CD4-positive, alpha-beta memory T cell (primary cell): ENCODE data around the gene GRPEL1. TPM values are rescaled to one million over a fixed set of nuclear protein-coding genes. Genes with fewer than 3 reads are reported as not detected.
"Not testable (repeated sequence)": the region's sequence is repeated elsewhere in the genome, so short reads cannot be mapped to it uniquely, and the experiment has no call there.

ENCODE experiments used
- CTCF ChIA-PET: fragments of 350-600 bp; sonication (Branson Sonifier 250); formaldehyde crosslinking; loops from one replicate; lab custom pipeline; 2021; ENCODE audit warnings: inconsistent platforms; ENCODE audit not compliant: partially characterized antibody; lab: Charles Lee
- POLR2A ChIA-PET: fragments of 350-600 bp; sonication (Branson Sonifier 250); formaldehyde crosslinking; loops from one replicate; lab custom pipeline; 2021; ENCODE audit not compliant: partially characterized antibody; lab: Charles Lee
- DNase-seq, 5 donors: peaks; one replicate each; pipeline versions ENCODE4 v3.0.0 to v3.0.0-alpha.2; 2020 to 2022; ENCODE audit warnings: mixed read lengths in 1 of 5
- H3K27ac ChIP-seq: one replicate; pipeline ENCODE4 v1.7.0; 2013; ENCODE audit warnings: low read depth, low read length
- H3K27me3 ChIP-seq: 2 replicates; pipeline ENCODE4 v1.7.0; 2013; ENCODE audit warnings: mild to moderate bottlenecking, low read length, moderate library complexity; ENCODE audit not compliant: insufficient read depth
- H3K36me3 ChIP-seq: 2 replicates; pipeline ENCODE4 v1.7.0; 2013; ENCODE audit warnings: mild to moderate bottlenecking, low read length, moderate library complexity; ENCODE audit not compliant: insufficient read depth
- H3K4me1 ChIP-seq: 2 replicates; pipeline ENCODE4 v1.7.0; 2013; ENCODE audit warnings: mild to moderate bottlenecking, low read length, moderate library complexity; ENCODE audit not compliant: insufficient read depth
- H3K4me3 ChIP-seq, 2 donors: one replicate each; pipeline ENCODE4 v1.7.0; 2013; ENCODE audit warnings: low read length in 2 of 2, mild to moderate bottlenecking in 1 of 2
- H3K9me3 ChIP-seq, 2 donors: one replicate each; pipeline ENCODE4 v1.7.0; 2013; ENCODE audit warnings: low read length in 2 of 2, control low read depth in 1 of 2; ENCODE audit not compliant: control insufficient read depth in 1 of 2
- H3K27ac Mint-ChIP-seq, 7 donors: one replicate each; pipeline ENCODE4 v1.8.0; 2020 to 2021; ENCODE audit warnings: mixed read lengths in 7 of 7, mild to moderate bottlenecking in 6 of 7, inconsistent platforms in 3 of 7, moderate library complexity in 3 of 7
- H3K27me3 Mint-ChIP-seq, 2 donors: one replicate each; pipeline ENCODE4 v1.8.0; 2020 to 2021; ENCODE audit warnings: mixed read lengths in 2 of 2
- H3K36me3 Mint-ChIP-seq, 2 donors: one replicate each; pipeline ENCODE4 v1.8.0; 2020 to 2021; ENCODE audit warnings: mixed read lengths in 2 of 2, inconsistent platforms in 1 of 2, mild to moderate bottlenecking in 1 of 2
- H3K4me1 Mint-ChIP-seq, 4 donors: one replicate each; pipeline ENCODE4 v1.8.0; 2020 to 2021; ENCODE audit warnings: mixed read lengths in 4 of 4, mild to moderate bottlenecking in 1 of 4
- H3K4me3 Mint-ChIP-seq, 8 donors: one replicate each; pipeline ENCODE4 v1.8.0; 2020 to 2021; ENCODE audit warnings: mixed read lengths in 8 of 8, mild to moderate bottlenecking in 7 of 8, moderate library complexity in 6 of 8, inconsistent platforms in 3 of 8
- H3K9me3 Mint-ChIP-seq, 8 donors: one replicate each; pipeline ENCODE4 v1.8.0; 2020 to 2021; ENCODE audit warnings: mixed read lengths in 8 of 8, mild to moderate bottlenecking in 5 of 8, inconsistent platforms in 3 of 8, moderate library complexity in 1 of 8
- intact Hi-C: fragments of 100-400 bp; cut with micrococcal nuclease; formaldehyde crosslinking; loops from one replicate; pipeline ENCODE4 v1.15.1; 2023
- polyA plus RNA-seq, 2 donors: library from polyadenylated mRNA; unstranded; fragments of 300-500 nt; fragmentation: Illumina TruSeq; gene quantifications; one replicate each; pipeline ENCODE4 v1.2.3, GENCODE V29; 2021
- total RNA-seq, 2 experiments: library from RNA; stranded (reverse); gene quantifications; one replicate each; pipeline ENCODE4 v1.2.3, GENCODE V29; 2021

The GRPEL1 gene
- total and polyA plus RNA-seq, 4 experiments from 2014 or later, result 35.3 to 77.2 (median 46.9) TPM

DNA sequence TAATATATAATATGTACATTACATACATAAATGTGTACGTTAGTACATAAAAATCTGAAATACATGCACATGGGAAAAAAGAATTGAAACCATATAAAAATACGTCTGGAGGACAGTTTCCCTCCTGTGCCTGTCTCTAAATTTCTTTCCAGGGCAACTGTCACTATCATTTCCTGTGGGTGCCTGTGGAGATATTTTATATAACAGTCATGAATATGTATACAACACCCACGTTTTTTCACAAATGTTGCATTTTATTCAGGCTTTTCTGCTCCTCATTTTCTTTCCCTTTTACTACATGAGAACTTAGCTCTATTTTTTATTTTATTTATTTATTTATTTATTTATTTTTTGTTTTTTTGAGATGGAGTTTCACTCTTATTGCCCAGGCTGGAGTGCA is 24.2 kb upstream of the GRPEL1 start:
- Mint-ChIP-seq H3K27me3 (peaks cover 15 to 27% of the 10 kb centered on the region in 2 donors), H3K4me1 (no peaks in the 10 kb centered on the region), H3K36me3 (no peaks in the 10 kb centered on the region), H3K9me3 (peaks cover 0 to 4% (median 0%) of the 10 kb centered on the region in 8 donors), H3K4me3 (no peak overlapping the region), H3K27ac (no peak overlapping the region)
- no peak overlapping the region for H3K27ac ChIP-seq
- POLR2A ChIA-PET, result no interaction called here
- H3K4me1 ChIP-seq, result no peaks in the 10 kb centered on the region
- H3K4me3 ChIP-seq, result no peak overlapping the region
- H3K36me3 ChIP-seq, result no peaks in the 10 kb centered on the region
- intact Hi-C loops, result no loop called here
- no peak for DNase-seq
- H3K9me3 ChIP-seq, result no peaks in the 10 kb centered on the region
- CTCF ChIA-PET, result interaction anchor here (0.7 kb wide), 1 partner anchor 10 kb away, joined by 4 read pairs; no protein-coding TSS in a partner anchor
- no peaks in the 10 kb centered on the region for H3K27me3 ChIP-seq

DNA sequence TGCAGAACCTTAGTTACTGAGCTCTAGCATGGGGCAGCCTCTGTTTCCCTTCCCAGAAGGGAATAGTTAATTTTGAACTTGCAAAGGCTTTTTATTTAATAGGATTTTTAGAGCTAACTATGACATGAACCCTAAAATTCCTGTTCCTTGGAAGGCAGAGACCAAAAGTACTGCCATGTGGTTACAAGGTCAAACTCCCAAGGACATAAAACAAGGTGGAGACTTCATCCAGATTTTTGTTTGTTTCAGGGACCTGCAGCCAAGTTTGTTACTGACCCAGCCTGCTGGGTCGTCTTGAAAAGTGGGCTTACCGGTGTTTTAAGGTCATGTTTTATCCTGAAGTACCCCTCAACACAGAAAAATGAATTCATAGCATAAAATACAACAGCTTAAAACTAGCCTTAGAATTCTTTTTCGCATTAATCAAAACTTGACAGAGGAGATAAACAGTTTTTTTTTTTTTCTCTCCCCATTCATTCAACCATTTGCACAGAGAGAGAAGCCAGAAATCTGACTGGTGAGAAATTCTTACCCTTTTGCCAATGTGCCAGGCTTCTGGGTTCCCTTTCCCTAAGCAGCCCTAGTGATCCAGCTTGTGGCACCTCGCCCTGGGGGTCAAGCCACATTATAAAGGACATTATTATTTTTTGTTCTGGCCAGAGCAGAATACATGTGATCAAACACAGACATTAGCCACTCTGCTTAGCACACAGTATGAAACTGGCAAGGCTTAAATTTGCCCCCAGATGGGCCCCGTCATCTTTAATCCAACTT is 21.5 kb upstream of the GRPEL1 start:
- Mint-ChIP-seq H3K4me1 (no peaks in the 10 kb centered on the region), H3K27me3 (peaks cover 23 to 33% of the 10 kb centered on the region in 2 donors), H3K9me3 (peaks cover 0 to 9% (median 5%) of the 10 kb centered on the region in 8 donors), H3K27ac (no peak overlapping the region), H3K4me3 (no peak overlapping the region), H3K36me3 (no peaks in the 10 kb centered on the region)
- Histone ChIP-seq H3K27ac (no peak overlapping the region), H3K4me1 (no peaks in the 10 kb centered on the region), H3K36me3 (no peaks in the 10 kb centered on the region), H3K9me3 (no peaks in the 10 kb centered on the region), H3K4me3 (no peak overlapping the region), H3K27me3 (peaks cover 8% of the 10 kb centered on the region)
- POLR2A ChIA-PET, result no interaction called here
- CTCF ChIA-PET, result interaction anchor here (1.2 kb wide), 1 partner anchor 12 kb away, joined by 3 read pairs; no protein-coding TSS in a partner anchor
- no peak for DNase-seq
- intact Hi-C loops, result no loop called here

DNA sequence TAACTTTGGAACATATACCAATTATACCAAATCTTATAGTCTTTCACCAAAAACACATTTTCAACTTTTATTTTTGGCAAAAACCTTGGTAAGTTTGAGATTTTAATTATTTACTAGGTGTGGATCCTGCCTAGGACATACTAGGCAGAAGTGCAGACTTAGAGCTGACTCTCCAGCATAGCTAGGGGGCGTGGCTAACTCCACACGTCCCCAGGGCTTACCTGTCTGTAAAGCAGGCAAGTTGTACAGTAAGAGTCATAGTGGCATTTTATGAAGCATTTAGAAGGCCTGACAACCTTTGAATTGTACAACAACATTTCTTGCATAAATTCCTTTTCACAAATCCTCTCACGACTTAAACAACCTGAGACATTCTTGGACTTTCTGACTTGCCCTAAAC is 19.2 kb upstream of the GRPEL1 start:
- no peak for DNase-seq
- Histone ChIP-seq H3K27ac (no peak overlapping the region), H3K4me3 (no peak overlapping the region), H3K9me3 (no peaks in the 10 kb centered on the region), H3K36me3 (no peaks in the 10 kb centered on the region), H3K4me1 (no peaks in the 10 kb centered on the region), H3K27me3 (peaks cover 13% of the 10 kb centered on the region)
- Mint-ChIP-seq H3K36me3 (no peaks in the 10 kb centered on the region), H3K9me3 (peaks cover 0 to 9% (median 5%) of the 10 kb centered on the region in 8 donors), H3K27ac (no peak overlapping the region), H3K27me3 (peaks cover 30 to 40% of the 10 kb centered on the region in 2 donors), H3K4me1 (peaks cover 0 to 1% (median 0%) of the 10 kb centered on the region in 4 donors), H3K4me3 (no peak overlapping the region)
- ChIA-PET POLR2A (no interaction called here), CTCF (interaction anchor here (1.6 kb wide), 1 partner anchor 16 kb away, joined by 5 read pairs; no protein-coding TSS in a partner anchor)
- intact Hi-C loops, result no loop called here

DNA sequence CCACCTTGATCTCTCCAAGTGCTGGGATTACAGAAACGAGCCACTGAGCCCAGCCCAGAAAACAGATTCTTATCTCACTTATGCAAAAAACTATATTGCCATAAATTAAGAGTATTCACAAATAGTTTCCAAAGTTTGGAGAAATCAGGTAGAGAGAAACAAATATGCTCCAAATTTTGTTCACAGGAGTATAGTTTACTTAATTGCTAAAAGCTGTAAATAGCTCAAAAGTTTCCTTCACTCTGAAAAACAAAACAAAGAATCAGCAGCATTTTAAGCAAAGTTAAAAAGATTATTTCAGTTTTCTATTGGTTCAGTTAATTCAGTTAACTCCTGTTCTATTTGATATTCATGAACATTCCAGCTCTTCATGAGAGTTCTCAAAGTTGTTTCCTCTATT is 18.5 kb upstream of the GRPEL1 start:
- no peaks in the 10 kb centered on the region for H3K36me3 ChIP-seq
- Mint-ChIP-seq H3K4me3 (no peak overlapping the region), H3K9me3 (peaks cover 0 to 9% (median 5%) of the 10 kb centered on the region in 8 donors), H3K27ac (no peak overlapping the region), H3K27me3 (peaks cover 28 to 41% of the 10 kb centered on the region in 2 donors), H3K36me3 (no peaks in the 10 kb centered on the region), H3K4me1 (peaks cover 0 to 1% (median 0%) of the 10 kb centered on the region in 4 donors)
- no peak overlapping the region for H3K27ac ChIP-seq
- intact Hi-C loops, result no loop called here
- H3K4me3 ChIP-seq, result no peak overlapping the region
- POLR2A ChIA-PET, result no interaction called here
- no peaks in the 10 kb centered on the region for H3K9me3 ChIP-seq
- no peaks in the 10 kb centered on the region for H3K4me1 ChIP-seq
- no peak for DNase-seq
- peaks cover 13% of the 10 kb centered on the region for H3K27me3 ChIP-seq
- CTCF ChIA-PET, result interaction anchor here (1.6 kb wide), 1 partner anchor 16 kb away, joined by 5 read pairs; no protein-coding TSS in a partner anchor

DNA sequence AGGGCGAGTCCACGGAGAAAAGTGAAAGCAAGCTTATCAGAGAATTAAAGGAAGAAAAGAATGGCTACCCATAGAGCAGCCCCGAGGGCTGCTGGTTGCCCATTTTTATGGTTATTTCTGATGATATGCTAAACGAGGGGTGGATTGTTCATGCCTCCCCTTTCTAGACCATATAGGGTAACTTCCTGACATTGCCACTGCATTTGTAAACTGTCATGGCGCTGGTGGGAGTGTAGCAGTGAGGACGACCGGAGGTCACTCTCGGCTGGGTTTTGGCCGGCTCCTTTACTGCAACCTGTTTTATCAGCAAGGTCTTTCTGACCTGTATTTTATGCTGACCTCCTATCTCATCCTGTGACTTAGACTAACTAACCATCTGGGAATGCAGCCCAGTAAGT is 16.7 kb upstream of the GRPEL1 start:
- intact Hi-C loops, POLR2A ChIA-PET: not testable (repeated sequence)

DNA sequence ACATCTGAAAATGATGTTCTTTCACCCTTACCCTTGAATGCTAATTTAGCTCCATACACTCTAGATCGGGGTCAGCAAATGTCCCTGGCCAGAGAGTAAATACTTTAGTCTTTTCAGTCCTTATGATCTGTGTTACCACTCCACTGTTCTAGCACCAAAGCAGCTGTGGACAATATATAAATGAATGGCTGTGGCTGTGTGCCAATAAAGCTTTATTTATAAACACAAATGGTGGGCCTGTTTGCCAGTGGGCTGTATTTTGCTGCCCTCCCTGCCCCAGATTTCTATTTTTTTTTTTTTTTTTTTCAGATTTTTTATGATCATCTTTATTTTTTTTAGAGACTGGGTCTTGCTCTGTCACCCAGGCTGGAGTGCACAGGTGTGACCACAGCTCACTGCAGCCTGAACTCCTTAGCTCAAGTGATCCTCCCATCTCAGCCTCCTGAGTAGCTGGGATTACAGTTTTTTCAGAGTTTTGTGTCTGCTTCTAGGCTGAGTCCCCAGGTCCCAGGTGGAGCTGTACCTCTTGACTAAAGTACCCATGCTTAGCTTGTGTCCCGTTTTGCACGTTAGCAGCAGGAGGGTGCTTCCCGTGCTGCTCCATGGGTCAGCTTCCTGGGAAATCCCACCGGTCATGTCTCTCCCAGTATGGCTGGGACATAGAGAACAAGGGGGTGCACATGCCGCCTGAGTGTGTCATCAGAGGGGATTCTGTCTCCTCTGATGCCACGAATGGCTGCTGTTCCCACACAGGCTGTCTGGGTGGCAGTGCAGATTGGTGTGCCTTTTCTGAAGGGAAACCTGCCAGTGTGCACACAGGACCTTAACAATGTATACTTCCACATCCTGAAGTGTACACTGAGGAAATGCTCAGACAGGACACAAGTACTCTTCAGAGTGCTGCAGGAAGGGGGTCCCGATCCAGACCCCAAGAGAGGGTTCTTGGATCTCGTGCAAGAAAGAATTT is 16.0 kb upstream of the GRPEL1 start:
- no peak overlapping the region for H3K27ac Mint-ChIP-seq
- peaks cover 13% of the 10 kb centered on the region for H3K27me3 ChIP-seq
- H3K4me3 ChIP-seq, result no peak overlapping the region
- H3K4me1 Mint-ChIP-seq, result peaks cover 0 to 1% (median 0%) of the 10 kb centered on the region in 4 donors
- H3K36me3 ChIP-seq, result no peaks in the 10 kb centered on the region
- no peak overlapping the region for H3K27ac ChIP-seq
- no peaks in the 10 kb centered on the region for H3K9me3 ChIP-seq
- POLR2A ChIA-PET, result interaction anchor here (0.6 kb wide), 2 partner anchors 201 to 409 kb away, joined by 3 read pairs; no protein-coding TSS in a partner anchor
- DNase-seq, result no peak
- peaks cover 29 to 40% of the 10 kb centered on the region in 2 donors for H3K27me3 Mint-ChIP-seq
- CTCF ChIA-PET, result interaction anchor here (0.7 to 1.5 kb wide), 7 partner anchors 13 to 409 kb away, joined by 3 to 7 read pairs (median 3); no protein-coding TSS in a partner anchor
- no peaks in the 10 kb centered on the region for H3K36me3 Mint-ChIP-seq
- H3K4me1 ChIP-seq, result no peaks in the 10 kb centered on the region
- peaks cover 0 to 16% (median 9%) of the 10 kb centered on the region in 8 donors for H3K9me3 Mint-ChIP-seq
- H3K4me3 Mint-ChIP-seq, result peak overlapping the region in 2 of 8 donors; percentile 40 to 55
- intact Hi-C loops, result no loop called here

More for the DNA sequence above, 16.7 kb upstream of the GRPEL1 start:
- H3K36me3 ChIP-seq, H3K27ac ChIP-seq, DNase-seq, H3K36me3 Mint-ChIP-seq, H3K9me3 ChIP-seq, H3K4me1 Mint-ChIP-seq, H3K4me3 ChIP-seq, H3K4me1 ChIP-seq, H3K27ac Mint-ChIP-seq: not testable (repeated sequence)
- peak overlapping the region in 2 of 8 donors; percentile 40 to 55 for H3K4me3 Mint-ChIP-seq
- CTCF ChIA-PET, result interaction anchor here (1.3 to 1.5 kb wide), 2 partner anchors 14 to 18 kb away, joined by 3 read pairs; no protein-coding TSS in a partner anchor
- peaks cover 13% of the 10 kb centered on the region for H3K27me3 ChIP-seq
- H3K9me3 Mint-ChIP-seq, result peaks cover 0 to 16% (median 9%) of the 10 kb centered on the region in 8 donors
- peaks cover 28 to 45% of the 10 kb centered on the region in 2 donors for H3K27me3 Mint-ChIP-seq
